ENCODE results near the gene NPFF. TPM values are rescaled to one million over a fixed set of nuclear protein-coding genes. Genes with fewer than 3 reads are reported as not detected.

Gene NPFF
- total and polyA plus RNA-seq, 10 donors: 0.49 to 2.0 (median 1.3) TPM; not detected in 7

DNA sequence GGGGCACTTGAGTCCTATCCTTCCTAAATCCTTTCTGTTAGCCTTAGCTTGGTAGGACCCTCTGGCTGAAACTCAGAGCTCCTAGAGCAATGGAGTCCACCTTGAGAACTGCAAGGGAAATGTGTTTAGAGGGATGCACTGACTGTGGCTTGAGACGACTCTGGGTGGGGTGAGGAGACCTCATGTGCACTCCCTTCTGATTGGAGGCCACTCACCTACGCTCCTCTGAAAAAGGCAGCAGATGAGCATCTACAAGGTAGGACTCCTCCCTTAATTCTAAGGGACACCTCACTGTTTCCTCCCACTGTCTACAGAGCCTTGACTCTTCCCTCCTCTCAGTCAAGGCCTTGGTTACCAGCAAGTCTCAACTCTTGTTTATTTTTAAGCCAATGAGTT, 9.1 kb downstream of the NPFF start:
- WGBS, 5 donors: 74 to 95% (median 80%) methylated on average over 2 of the region's 2 CpGs

DNA sequence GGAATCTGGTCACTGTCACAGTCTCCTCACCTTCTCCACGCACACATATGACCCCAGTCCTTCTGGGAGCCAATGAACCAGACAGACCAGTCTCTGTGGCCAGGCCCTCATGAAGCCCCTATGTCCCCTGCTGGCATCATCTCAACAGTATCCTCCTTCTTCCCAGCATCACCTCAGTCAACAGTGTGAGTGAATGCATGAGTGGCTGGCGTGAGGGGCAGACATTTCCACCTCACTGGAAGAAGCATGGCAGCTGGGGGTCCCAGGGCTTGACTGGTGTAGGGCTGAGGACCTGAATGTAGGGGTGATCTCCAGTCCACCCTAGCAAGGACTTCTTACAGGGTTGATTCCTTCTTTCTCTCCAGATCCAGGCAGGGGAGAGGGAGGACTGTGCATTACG, 9.8 kb downstream of the NPFF start:
- no peak for DNase-seq
- H3K4me3 ChIP-seq: no peak overlapping the region
- H3K36me3 ChIP-seq: no peaks in the 10 kb centered on the region
- intact Hi-C loops (cut with DNase I; ENCODE audit: low total_unique reads): no loop called here
- no peaks in the 10 kb centered on the region for H3K27me3 ChIP-seq (replicated peaks in 1 of 7)
- WGBS, 5 donors: 81 to 93% (median 89%) methylated on average over 3 of the region's 3 CpGs
- H3K9me3 ChIP-seq: no peaks in the 10 kb centered on the region
- H3K27ac ChIP-seq: peak overlapping the region in 4 of 8 donors; percentile 60 to 98 (median 97)
- peaks cover 15 to 90% (median 60%) of the 10 kb centered on the region in 6 donors for H3K4me1 ChIP-seq
- TF ChIP-seq CTCF (IDR thresholded peaks at IDR 0.05 in 8 of 11, conservative IDR thresholded peaks at IDR 0.05 in 3 of 11) (no peak), POLR2A (IDR thresholded peaks at IDR 0.05) (no peak), POLR2AphosphoS5 (IDR thresholded peaks at IDR 0.05) (no peak)

More for the DNA sequence above, 9.1 kb downstream of the NPFF start:
- Histone ChIP-seq H3K27ac (peak overlapping the region in 4 of 8 donors; percentile 19 to 98 (median 97)), H3K27me3 (replicated peaks in 1 of 7) (no peaks in the 10 kb centered on the region), H3K4me1 (peaks cover 15 to 90% (median 58%) of the 10 kb centered on the region in 6 donors), H3K9me3 (no peaks in the 10 kb centered on the region), H3K4me3 (peak overlapping the region in 2 of 8 donors; percentile 72 to 87), H3K36me3 (peaks cover 0 to 5% (median 0%) of the 10 kb centered on the region in 6 donors)
- no peak for DNase-seq
- intact Hi-C loops (cut with DNase I; ENCODE audit: low total_unique reads): no loop called here
- TF ChIP-seq POLR2AphosphoS5 (IDR thresholded peaks at IDR 0.05): no peak
- TF ChIP-seq CTCF (IDR thresholded peaks at IDR 0.05 in 8 of 11, conservative IDR thresholded peaks at IDR 0.05 in 3 of 11): no peak
- no peak for TF ChIP-seq POLR2A (IDR thresholded peaks at IDR 0.05)

DNA sequence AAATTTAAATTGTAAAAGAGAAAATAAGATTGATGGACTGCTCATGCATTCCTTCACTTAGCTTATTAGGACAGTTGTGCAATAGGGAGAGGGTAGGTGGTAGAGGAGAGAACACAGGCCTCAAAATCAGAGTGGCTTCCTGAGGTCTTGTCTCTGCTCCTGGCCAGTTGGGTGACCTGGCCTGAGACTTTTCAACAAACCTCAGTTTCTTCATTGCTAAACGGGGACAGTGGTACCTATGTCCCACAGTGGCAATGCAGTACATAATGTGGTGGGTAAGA, 10.6 kb downstream of the NPFF start:
- peak overlapping the region in 2 of 8 donors; percentile 24 to 34 for H3K4me3 ChIP-seq
- no peaks in the 10 kb centered on the region for H3K27me3 ChIP-seq (replicated peaks in 1 of 7)
- no peaks in the 10 kb centered on the region for H3K9me3 ChIP-seq
- no peak for DNase-seq
- TF ChIP-seq POLR2AphosphoS5 (IDR thresholded peaks at IDR 0.05): no peak
- no peak for TF ChIP-seq CTCF (IDR thresholded peaks at IDR 0.05 in 8 of 11, conservative IDR thresholded peaks at IDR 0.05 in 3 of 11)
- TF ChIP-seq POLR2A (IDR thresholded peaks at IDR 0.05): no peak
- H3K27ac ChIP-seq: peak overlapping the region in 5 of 8 donors; percentile 35 to 98 (median 60)
- H3K4me1 ChIP-seq: peaks cover 13 to 90% (median 59%) of the 10 kb centered on the region in 6 donors
- H3K36me3 ChIP-seq: no peaks in the 10 kb centered on the region
- WGBS, 5 donors: 75 to 100% (median 80%) methylated on average over 1 of the region's 1 CpG
- intact Hi-C loops (cut with DNase I; ENCODE audit: low total_unique reads): no loop called here

DNA sequence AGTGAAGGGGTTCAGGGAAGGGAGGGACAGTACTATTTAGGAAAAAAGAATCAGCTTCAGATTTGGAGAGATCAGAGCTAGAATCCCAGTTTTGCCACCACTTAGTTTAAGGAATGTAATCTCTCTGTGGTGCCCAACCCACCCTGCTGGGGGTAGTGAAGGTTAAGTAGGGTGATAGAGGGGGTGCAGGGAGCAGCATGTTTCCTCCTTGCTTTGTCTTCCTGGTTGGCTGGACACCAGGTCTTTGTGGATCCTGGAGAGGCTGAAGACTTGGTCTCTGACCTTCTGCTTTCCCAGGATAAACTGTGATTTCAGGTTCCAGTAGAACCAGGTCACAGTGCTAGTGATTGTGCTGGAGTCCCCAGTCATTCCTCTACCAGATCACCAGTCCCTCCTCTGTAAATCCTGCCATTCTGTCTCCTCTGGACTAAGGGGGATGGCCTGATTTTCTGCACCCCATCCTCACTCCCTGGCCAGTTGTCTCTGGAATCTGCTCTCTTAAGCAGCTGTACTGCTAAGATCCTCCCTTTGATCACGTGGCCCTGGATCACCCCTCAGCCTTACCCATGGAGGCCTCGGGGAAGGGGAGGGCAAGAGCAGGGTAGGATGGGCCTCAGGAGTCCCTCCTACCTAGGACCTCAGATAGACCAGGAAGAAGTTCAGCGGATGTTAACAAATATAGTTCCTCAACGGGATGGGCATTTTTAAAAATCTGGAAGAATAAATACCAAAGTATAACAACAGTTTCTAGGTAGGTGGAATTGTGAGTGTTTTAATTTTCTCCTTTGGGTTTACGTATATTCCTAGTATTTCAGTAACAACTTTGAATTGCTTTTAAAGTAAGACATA, 11.2 kb downstream of the NPFF start:
- Histone ChIP-seq H3K4me3 (peak overlapping the region in 2 of 8 donors; percentile 24 to 34), H3K9me3 (no peaks in the 10 kb centered on the region), H3K36me3 (no peaks in the 10 kb centered on the region), H3K4me1 (peaks cover 12 to 88% (median 54%) of the 10 kb centered on the region in 6 donors), H3K27ac (peak overlapping the region in 7 of 8 donors; percentile 12 to 98 (median 58)), H3K27me3 (replicated peaks in 1 of 7) (no peaks in the 10 kb centered on the region)
- no peak for DNase-seq
- peak in 2 of 3 donors; percentile 36 to 48 for TF ChIP-seq POLR2AphosphoS5 (IDR thresholded peaks at IDR 0.05)
- TF ChIP-seq POLR2A (IDR thresholded peaks at IDR 0.05): no peak
- no peak for TF ChIP-seq CTCF (IDR thresholded peaks at IDR 0.05 in 8 of 11, conservative IDR thresholded peaks at IDR 0.05 in 3 of 11)
- 37 to 55% (median 46%) methylated on average over 5 of the region's 5 CpGs for WGBS, 5 donors
- intact Hi-C loops (cut with DNase I; ENCODE audit: low total_unique reads): no loop called here

Measured in spleen (tissue), 11 donors.